ENCODE data around the gene CAPZA3. TPM values are rescaled to one million over a fixed set of nuclear protein-coding genes. Genes with fewer than 3 reads are reported as not detected.

CAPZA3 gene
- polyA plus RNA-seq, 1 donor from 2014 or later: not detected

DNA sequence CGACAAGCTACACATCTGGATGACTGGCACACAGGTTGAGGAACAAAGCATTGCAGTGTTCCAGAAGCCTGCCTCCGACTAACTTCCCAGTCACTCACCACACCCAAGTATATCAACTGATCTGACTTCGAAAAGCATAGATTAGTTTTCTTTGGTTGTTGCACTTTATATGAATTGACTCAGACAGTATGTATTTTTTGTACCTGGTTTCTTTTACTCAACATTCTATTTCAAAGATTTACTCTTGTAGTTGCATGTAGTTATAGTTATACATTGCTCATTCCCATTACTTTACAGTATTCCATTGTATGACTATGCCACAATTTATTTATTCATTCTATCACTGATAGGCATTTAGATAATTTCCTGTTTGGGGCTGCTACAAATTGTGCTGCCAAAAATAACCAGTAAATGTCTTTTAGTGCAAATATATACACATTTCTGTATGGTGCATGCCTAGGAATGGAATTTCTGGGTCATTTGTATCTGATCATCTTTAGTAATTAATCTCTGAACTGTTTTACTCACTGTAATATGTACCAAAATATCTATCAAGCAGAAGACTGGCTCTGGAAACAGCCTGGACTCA lies 17.9 kb upstream of the CAPZA3 start:
- TF ChIP-seq, protein P1, sequence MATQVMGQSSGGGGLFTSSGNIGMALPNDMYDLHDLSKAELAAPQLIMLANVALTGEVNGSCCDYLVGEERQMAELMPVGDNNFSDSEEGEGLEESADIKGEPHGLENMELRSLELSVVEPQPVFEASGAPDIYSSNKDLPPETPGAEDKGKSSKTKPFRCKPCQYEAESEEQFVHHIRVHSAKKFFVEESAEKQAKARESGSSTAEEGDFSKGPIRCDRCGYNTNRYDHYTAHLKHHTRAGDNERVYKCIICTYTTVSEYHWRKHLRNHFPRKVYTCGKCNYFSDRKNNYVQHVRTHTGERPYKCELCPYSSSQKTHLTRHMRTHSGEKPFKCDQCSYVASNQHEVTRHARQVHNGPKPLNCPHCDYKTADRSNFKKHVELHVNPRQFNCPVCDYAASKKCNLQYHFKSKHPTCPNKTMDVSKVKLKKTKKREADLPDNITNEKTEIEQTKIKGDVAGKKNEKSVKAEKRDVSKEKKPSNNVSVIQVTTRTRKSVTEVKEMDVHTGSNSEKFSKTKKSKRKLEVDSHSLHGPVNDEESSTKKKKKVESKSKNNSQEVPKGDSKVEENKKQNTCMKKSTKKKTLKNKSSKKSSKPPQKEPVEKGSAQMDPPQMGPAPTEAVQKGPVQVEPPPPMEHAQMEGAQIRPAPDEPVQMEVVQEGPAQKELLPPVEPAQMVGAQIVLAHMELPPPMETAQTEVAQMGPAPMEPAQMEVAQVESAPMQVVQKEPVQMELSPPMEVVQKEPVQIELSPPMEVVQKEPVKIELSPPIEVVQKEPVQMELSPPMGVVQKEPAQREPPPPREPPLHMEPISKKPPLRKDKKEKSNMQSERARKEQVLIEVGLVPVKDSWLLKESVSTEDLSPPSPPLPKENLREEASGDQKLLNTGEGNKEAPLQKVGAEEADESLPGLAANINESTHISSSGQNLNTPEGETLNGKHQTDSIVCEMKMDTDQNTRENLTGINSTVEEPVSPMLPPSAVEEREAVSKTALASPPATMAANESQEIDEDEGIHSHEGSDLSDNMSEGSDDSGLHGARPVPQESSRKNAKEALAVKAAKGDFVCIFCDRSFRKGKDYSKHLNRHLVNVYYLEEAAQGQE (IDR thresholded peaks at IDR 0.05; ENCODE audit: borderline replicate concordance): no peak
- TF ChIP-seq CTCF (IDR thresholded peaks at IDR 0.05; ENCODE audit: poor library complexity, severe bottlenecking) (no peak), MXI1 (conservative IDR thresholded peaks at IDR 0.05; ENCODE audit: poor library complexity, severe bottlenecking) (no peak), EP300 (conservative IDR thresholded peaks at IDR 0.05; ENCODE audit: poor library complexity, severe bottlenecking) (no peak), TAF1 (IDR thresholded peaks at IDR 0.05; ENCODE audit: low read depth) (no peak), SMC3 (conservative IDR thresholded peaks at IDR 0.05; ENCODE audit: poor library complexity) (no peak), EZH2 (IDR thresholded peaks at IDR 0.05; ENCODE audit: borderline replicate concordance, insufficient read depth, low read length, poor library complexity, severe bottlenecking) (no peak), RAD21 (conservative IDR thresholded peaks at IDR 0.05) (no peak), POLR2AphosphoS5 (IDR thresholded peaks at IDR 0.05) (no peak)
- H2AFZ ChIP-seq (ENCODE audit: low read depth, low read length): no peak overlapping the region

GRCh38 chr12:18720690-18721089 lies 17.2 kb upstream of the CAPZA3 start:
- Histone ChIP-seq H3F3A (ENCODE audit: insufficient read depth, low read length, poor library complexity, severe bottlenecking) (no peaks in the 10 kb centered on the region), H2AFZ (ENCODE audit: low read depth, low read length) (no peak overlapping the region), H3K9me2 (ENCODE audit: insufficient read depth, low read length) (no peaks in the 10 kb centered on the region), H3K4me3 (ENCODE audit: low read length) (no peak overlapping the region), H3K79me2 (replicated peaks; ENCODE audit: insufficient read depth, low read length) (no peaks in the 10 kb centered on the region), H3K27ac (ENCODE audit: low read length) (no peak overlapping the region), H3K36me3 (ENCODE audit: insufficient read depth, low read length) (no peaks in the 10 kb centered on the region), H4K20me1 (ENCODE audit: insufficient read depth) (no peaks in the 10 kb centered on the region), H3K4me2 (ENCODE audit: low read length) (no peak overlapping the region), H3K9me3 (ENCODE audit: low read length) (no peaks in the 10 kb centered on the region), H3K27me3 (ENCODE audit: insufficient read depth, low read depth, low read length) (no peaks in the 10 kb centered on the region), H3K9ac (ENCODE audit: low read length) (no peak overlapping the region)
- TF ChIP-seq POLR2AphosphoS5 (IDR thresholded peaks at IDR 0.05) (no peak), RAD21 (conservative IDR thresholded peaks at IDR 0.05) (no peak), MXI1 (conservative IDR thresholded peaks at IDR 0.05; ENCODE audit: poor library complexity, severe bottlenecking) (no peak)

More for the DNA sequence above, 17.9 kb upstream of the CAPZA3 start:
- H3K79me2 ChIP-seq (replicated peaks; ENCODE audit: insufficient read depth, low read length): no peaks in the 10 kb centered on the region
- H4K20me1 ChIP-seq (ENCODE audit: insufficient read depth): no peaks in the 10 kb centered on the region
- H3K9me3 ChIP-seq (ENCODE audit: low read length): no peaks in the 10 kb centered on the region
- H3F3A ChIP-seq (ENCODE audit: insufficient read depth, low read length, poor library complexity, severe bottlenecking): no peaks in the 10 kb centered on the region
- H3K4me3 ChIP-seq (ENCODE audit: low read length): no peak overlapping the region
- no peak overlapping the region for H3K9ac ChIP-seq (ENCODE audit: low read length)
- H3K9me2 ChIP-seq (ENCODE audit: insufficient read depth, low read length): no peaks in the 10 kb centered on the region
- H3K4me2 ChIP-seq (ENCODE audit: low read length): no peak overlapping the region
- H3K27me3 ChIP-seq (ENCODE audit: insufficient read depth, low read depth, low read length): no peaks in the 10 kb centered on the region
- H3K27ac ChIP-seq (ENCODE audit: low read length): no peak overlapping the region
- H3K36me3 ChIP-seq (ENCODE audit: insufficient read depth, low read length): no peaks in the 10 kb centered on the region

Data from neural cell (in vitro differentiated cells).